ENCODE results near the gene MFSD12.

Gene MFSD12

DNA sequence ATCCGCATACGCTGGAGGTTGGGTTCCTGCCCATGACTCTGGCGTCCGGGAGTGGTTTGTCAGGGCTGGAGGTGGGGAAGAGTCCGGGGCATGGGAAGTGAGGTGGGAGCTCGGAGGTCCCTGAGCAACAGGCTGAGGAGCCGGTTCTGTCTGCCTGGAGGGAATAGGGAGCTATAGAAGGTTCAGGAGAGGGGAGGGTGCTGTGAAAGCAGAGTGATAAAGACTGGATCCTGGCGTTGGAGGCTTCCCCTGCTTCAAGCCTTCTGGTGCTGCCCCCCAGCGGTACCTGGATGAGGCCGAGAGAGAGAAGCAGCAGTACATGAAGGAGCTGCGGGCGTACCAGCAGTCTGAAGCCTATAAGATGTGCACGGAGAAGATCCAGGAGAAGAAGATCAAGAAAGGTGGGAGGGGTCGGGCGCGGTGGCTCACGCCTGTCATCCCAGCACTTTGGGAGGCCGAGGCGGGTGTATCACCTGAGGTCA is 17.9 kb upstream of the MFSD12 start:
- peak; percentile 63 for DNase-seq
- H3K4me3 ChIP-seq (ENCODE audit: insufficient read depth in 1 of 2, low read depth in 1 of 2, low read length in 2 of 2), result no peak overlapping the region
- H3K23ac ChIP-seq (ENCODE audit: low read length in 2 of 2), result no peak overlapping the region
- no peak overlapping the region for H2BK15ac ChIP-seq (ENCODE audit: low read depth, poor library complexity, severe bottlenecking)
- H2BK120ac ChIP-seq (ENCODE audit: low read depth, low read length), result no peak overlapping the region
- H3K4ac ChIP-seq (ENCODE audit: low read depth in 1 of 2, low read length in 2 of 2), result no peak overlapping the region
- H3K79me1 ChIP-seq (replicated peaks; ENCODE audit: low read length, poor library complexity, severe bottlenecking), result peaks cover 21% of the 10 kb centered on the region
- H3K4me2 ChIP-seq (ENCODE audit: low read length, poor library complexity, severe bottlenecking), result no peak overlapping the region
- H3K27me3 ChIP-seq (ENCODE audit: control insufficient read depth in 1 of 2, insufficient read depth in 1 of 2, low read length in 2 of 2), result no peaks in the 10 kb centered on the region
- no peak overlapping the region for H4K8ac ChIP-seq (ENCODE audit: low read length)
- no peak overlapping the region for H3K14ac ChIP-seq (ENCODE audit: low read length in 2 of 2)
- H3K36me3 ChIP-seq (ENCODE audit: control insufficient read depth in 1 of 2, insufficient read depth in 2 of 2, low read depth in 1 of 2, low read length in 2 of 2), result peaks cover 15 to 50% of the 10 kb centered on the region in 2 experiments
- no peak overlapping the region for H2AK5ac ChIP-seq (ENCODE audit: low read length, severe bottlenecking)
- H3K9me3 ChIP-seq (ENCODE audit: control insufficient read depth, low read length), result no peaks in the 10 kb centered on the region
- no peak overlapping the region for H2BK5ac ChIP-seq (ENCODE audit: low read depth, low read length, poor library complexity, severe bottlenecking)
- no peak overlapping the region for H3K9ac ChIP-seq (ENCODE audit: low read length)
- H3K18ac ChIP-seq (ENCODE audit: low read depth in 1 of 2, low read length in 2 of 2), result no peak overlapping the region
- H2AFZ ChIP-seq (ENCODE audit: low read depth, low read length), result no peak overlapping the region
- no peak overlapping the region for H3K27ac ChIP-seq (ENCODE audit: low read length, poor library complexity, severe bottlenecking)
- no peak overlapping the region for H4K91ac ChIP-seq (ENCODE audit: low read length)
- 86% methylated on average over 19 of the region's 19 CpGs for WGBS
- H2BK12ac ChIP-seq (ENCODE audit: low read length in 2 of 2), result peak overlapping the region in 1 of 2 experiments; percentile 15
- peaks cover 31% of the 10 kb centered on the region for H3K4me1 ChIP-seq (ENCODE audit: control insufficient read depth, insufficient read depth, low read depth, low read length)

DNA sequence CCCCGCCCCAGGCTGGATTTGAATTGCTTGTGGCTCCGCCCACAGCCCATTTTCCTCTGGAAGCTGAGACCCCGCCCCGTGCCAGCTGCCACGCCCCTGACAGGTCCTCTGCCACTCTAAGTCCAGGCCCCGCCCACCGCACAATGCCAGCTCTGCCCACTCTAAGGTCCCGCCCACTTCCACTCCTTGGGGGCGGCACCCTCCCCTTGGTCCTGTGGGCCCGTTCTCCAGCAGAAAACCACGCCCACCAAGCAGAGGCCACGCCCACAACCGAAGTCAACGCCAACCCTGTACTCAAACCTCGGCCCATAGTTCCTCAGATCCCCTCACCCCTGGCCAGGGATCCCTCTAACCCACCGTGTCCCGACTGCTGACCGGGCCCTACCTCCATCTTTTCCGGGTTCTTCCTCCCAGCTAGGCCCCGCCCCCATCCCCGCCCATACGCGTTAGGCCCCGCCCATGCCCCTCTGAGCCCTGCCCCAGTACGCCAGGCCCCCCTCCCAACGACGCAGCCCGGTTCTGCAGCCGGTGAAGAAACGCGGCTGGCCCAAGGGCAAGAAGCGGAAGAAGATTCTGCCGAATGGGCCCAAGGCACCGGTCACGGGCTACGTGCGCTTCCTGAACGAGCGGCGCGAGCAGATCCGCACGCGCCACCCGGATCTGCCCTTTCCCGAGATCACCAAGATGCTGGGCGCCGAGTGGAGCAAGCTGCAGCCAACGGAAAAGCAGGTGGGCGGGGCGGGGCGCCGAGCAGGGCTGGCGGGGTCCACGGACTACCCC is 16.7 kb upstream of the MFSD12 start:
- no peaks in the 10 kb centered on the region for H3K9me3 ChIP-seq (ENCODE audit: control insufficient read depth, low read length)
- H3K36me3 ChIP-seq (ENCODE audit: control insufficient read depth in 1 of 2, insufficient read depth in 2 of 2, low read depth in 1 of 2, low read length in 2 of 2), result peaks cover 15 to 49% of the 10 kb centered on the region in 2 experiments
- H4K8ac ChIP-seq (ENCODE audit: low read length), result peak overlapping the region; percentile 80
- no peak overlapping the region for H2AFZ ChIP-seq (ENCODE audit: low read depth, low read length)
- H2BK5ac ChIP-seq (ENCODE audit: low read depth, low read length, poor library complexity, severe bottlenecking), result no peak overlapping the region
- H3K9ac ChIP-seq (ENCODE audit: low read length), result no peak overlapping the region
- peak; percentile 96 for DNase-seq
- no peak overlapping the region for H3K14ac ChIP-seq (ENCODE audit: low read length in 2 of 2)
- peak overlapping the region; percentile 98 for H3K4me2 ChIP-seq (ENCODE audit: low read length, poor library complexity, severe bottlenecking)
- WGBS, result 60% methylated on average over 51 of the region's 55 CpGs
- no peaks in the 10 kb centered on the region for H3K27me3 ChIP-seq (ENCODE audit: control insufficient read depth in 1 of 2, insufficient read depth in 1 of 2, low read length in 2 of 2)
- peak overlapping the region; percentile 61 for H4K91ac ChIP-seq (ENCODE audit: low read length)
- peaks cover 21% of the 10 kb centered on the region for H3K79me1 ChIP-seq (replicated peaks; ENCODE audit: low read length, poor library complexity, severe bottlenecking)
- no peak overlapping the region for H3K27ac ChIP-seq (ENCODE audit: low read length, poor library complexity, severe bottlenecking)
- no peak overlapping the region for H3K4ac ChIP-seq (ENCODE audit: low read depth in 1 of 2, low read length in 2 of 2)
- H3K4me1 ChIP-seq (ENCODE audit: control insufficient read depth, insufficient read depth, low read depth, low read length), result peaks cover 28% of the 10 kb centered on the region
- H2BK120ac ChIP-seq (ENCODE audit: low read depth, low read length), result peak overlapping the region; percentile 34
- no peak overlapping the region for H3K23ac ChIP-seq (ENCODE audit: low read length in 2 of 2)
- peak overlapping the region; percentile 89 for H2BK15ac ChIP-seq (ENCODE audit: low read depth, poor library complexity, severe bottlenecking)
- H3K18ac ChIP-seq (ENCODE audit: low read depth in 1 of 2, low read length in 2 of 2), result no peak overlapping the region
- H2AK5ac ChIP-seq (ENCODE audit: low read length, severe bottlenecking), result no peak overlapping the region
- H2BK12ac ChIP-seq (ENCODE audit: low read length in 2 of 2), result no peak overlapping the region
- H3K4me3 ChIP-seq (ENCODE audit: insufficient read depth in 1 of 2, low read depth in 1 of 2, low read length in 2 of 2), result peak overlapping the region; percentile 83 to 89

DNA sequence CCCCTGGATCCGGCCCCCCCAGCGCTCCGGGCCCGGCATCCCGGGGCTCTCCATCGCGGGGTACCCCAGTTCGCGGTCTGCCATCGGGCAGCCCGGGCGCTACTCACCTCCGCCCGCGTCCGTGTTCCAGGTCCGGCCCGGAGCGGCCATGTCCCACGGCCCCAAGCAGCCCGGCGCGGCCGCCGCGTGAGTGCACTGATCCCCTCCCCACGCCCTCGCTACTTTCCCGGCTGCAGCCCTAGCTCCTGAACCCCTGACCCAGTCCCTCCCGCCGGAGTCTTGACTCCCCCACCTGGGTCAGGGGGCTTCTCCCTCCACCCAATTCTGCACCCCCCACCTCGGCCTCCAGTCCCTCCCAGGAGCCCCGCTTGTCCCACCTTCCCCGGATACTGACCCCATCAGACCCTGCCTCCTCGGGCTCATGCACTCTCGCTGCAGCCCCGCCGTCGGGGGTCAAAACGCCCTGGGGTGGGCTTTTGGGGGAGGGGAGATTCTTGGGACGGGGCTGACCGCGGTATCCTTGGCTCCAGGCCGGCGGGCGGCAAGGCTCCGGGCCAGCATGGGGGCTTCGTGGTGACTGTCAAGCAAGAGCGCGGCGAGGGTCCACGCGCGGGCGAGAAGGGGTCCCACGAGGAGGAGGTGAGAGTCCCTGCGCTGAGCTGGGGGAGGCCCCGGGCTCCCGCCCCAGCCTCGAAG is 15.9 kb upstream of the MFSD12 start:
- H3K79me1 ChIP-seq (replicated peaks; ENCODE audit: low read length, poor library complexity, severe bottlenecking), result peaks cover 21% of the 10 kb centered on the region

DNA sequence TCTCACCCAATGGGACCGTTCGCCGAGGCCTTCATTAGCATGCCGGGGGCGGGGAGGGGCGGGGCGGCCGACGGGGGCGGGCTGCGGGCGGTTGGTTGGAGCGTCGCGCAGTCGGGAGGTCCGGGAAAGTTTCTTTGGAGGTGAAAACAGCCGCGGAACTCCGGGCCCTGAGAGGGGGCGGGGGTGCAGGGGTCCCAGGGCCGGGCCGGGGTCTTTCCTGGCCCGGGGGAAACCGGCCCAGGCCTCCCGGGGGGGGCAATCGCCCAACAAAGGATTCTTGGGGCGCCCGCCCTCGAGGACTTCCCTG is 15.4 kb upstream of the MFSD12 start, which contains the start of gene HMG20B:
Gene HMG20B (plus strand): TSS at position 90 of the 307 bp plus-strand sequence. CDS start 366 bp downstream, outside the sequence.
- peaks cover 15 to 37% of the 10 kb centered on the region in 2 experiments for H3K36me3 ChIP-seq (ENCODE audit: control insufficient read depth in 1 of 2, insufficient read depth in 2 of 2, low read depth in 1 of 2, low read length in 2 of 2)
- peak within 1 kb of the TSS; percentile 99 for H3K4me2 ChIP-seq (ENCODE audit: low read length, poor library complexity, severe bottlenecking)
- peak within 1 kb of the TSS; percentile 58 to 71 for H3K14ac ChIP-seq (ENCODE audit: low read length in 2 of 2)
- H3K79me1 ChIP-seq (replicated peaks; ENCODE audit: low read length, poor library complexity, severe bottlenecking), result peaks cover 21% of the 10 kb centered on the region
- WGBS, result 1% methylated on average over 20 of the region's 30 CpGs
- DNase-seq, result no peak
- no peaks in the 10 kb centered on the region for H3K27me3 ChIP-seq (ENCODE audit: control insufficient read depth in 1 of 2, insufficient read depth in 1 of 2, low read length in 2 of 2)
- no peaks in the 10 kb centered on the region for H3K9me3 ChIP-seq (ENCODE audit: control insufficient read depth, low read length)
- peak within 1 kb of the TSS; percentile 89 to 95 for H3K18ac ChIP-seq (ENCODE audit: low read depth in 1 of 2, low read length in 2 of 2)
- H3K9ac ChIP-seq (ENCODE audit: low read length), result peak within 1 kb of the TSS; percentile 87
- peak within 1 kb of the TSS; percentile 46 to 99 for H3K4ac ChIP-seq (ENCODE audit: low read depth in 1 of 2, low read length in 2 of 2)
- H3K4me1 ChIP-seq (ENCODE audit: control insufficient read depth, insufficient read depth, low read depth, low read length), result peaks cover 29% of the 10 kb centered on the region
- H2BK120ac ChIP-seq (ENCODE audit: low read depth, low read length), result peak within 1 kb of the TSS; percentile 94
- peak within 1 kb of the TSS; percentile 96 for H2BK15ac ChIP-seq (ENCODE audit: low read depth, poor library complexity, severe bottlenecking)
- H3K4me3 ChIP-seq (ENCODE audit: insufficient read depth in 1 of 2, low read depth in 1 of 2, low read length in 2 of 2), result peak within 1 kb of the TSS; percentile 83 to 89
- H2BK12ac ChIP-seq (ENCODE audit: low read length in 2 of 2), result peak within 1 kb of the TSS in 1 of 2 experiments; percentile 55
- H3K27ac ChIP-seq (ENCODE audit: low read length, poor library complexity, severe bottlenecking), result peak within 1 kb of the TSS; percentile 41
- peak within 1 kb of the TSS in 1 of 2 experiments; percentile 93 for H3K23ac ChIP-seq (ENCODE audit: low read length in 2 of 2)
- peak within 1 kb of the TSS; percentile 24 for H2BK5ac ChIP-seq (ENCODE audit: low read depth, low read length, poor library complexity, severe bottlenecking)
- H2AFZ ChIP-seq (ENCODE audit: low read depth, low read length), result peak within 1 kb of the TSS; percentile 54
- peak within 1 kb of the TSS; percentile 98 for H4K8ac ChIP-seq (ENCODE audit: low read length)
- H4K91ac ChIP-seq (ENCODE audit: low read length), result peak within 1 kb of the TSS; percentile 87
- H2AK5ac ChIP-seq (ENCODE audit: low read length, severe bottlenecking), result peak within 1 kb of the TSS; percentile 90

More for the DNA sequence above, 15.9 kb upstream of the MFSD12 start:
- Histone ChIP-seq H3K27ac (ENCODE audit: low read length, poor library complexity, severe bottlenecking) (no peak overlapping the region), H4K91ac (ENCODE audit: low read length) (peak overlapping the region; percentile 87), H2BK12ac (ENCODE audit: low read length in 2 of 2) (peak overlapping the region in 1 of 2 experiments; percentile 55), H2BK120ac (ENCODE audit: low read depth, low read length) (no peak overlapping the region), H3K14ac (ENCODE audit: low read length in 2 of 2) (peak overlapping the region; percentile 58 to 68), H3K4me1 (ENCODE audit: control insufficient read depth, insufficient read depth, low read depth, low read length) (peaks cover 29% of the 10 kb centered on the region), H3K36me3 (ENCODE audit: control insufficient read depth in 1 of 2, insufficient read depth in 2 of 2, low read depth in 1 of 2, low read length in 2 of 2) (peaks cover 15 to 42% of the 10 kb centered on the region in 2 experiments), H2BK15ac (ENCODE audit: low read depth, poor library complexity, severe bottlenecking) (peak overlapping the region; percentile 89), H2AFZ (ENCODE audit: low read depth, low read length) (no peak overlapping the region), H3K4ac (ENCODE audit: low read depth in 1 of 2, low read length in 2 of 2) (peak overlapping the region in 1 of 2 experiments; percentile 86), H3K4me2 (ENCODE audit: low read length, poor library complexity, severe bottlenecking) (peak overlapping the region; percentile 98), H3K27me3 (ENCODE audit: control insufficient read depth in 1 of 2, insufficient read depth in 1 of 2, low read length in 2 of 2) (no peaks in the 10 kb centered on the region), H2BK5ac (ENCODE audit: low read depth, low read length, poor library complexity, severe bottlenecking) (peak overlapping the region; percentile 24), H4K8ac (ENCODE audit: low read length) (peak overlapping the region; percentile 30), H3K4me3 (ENCODE audit: insufficient read depth in 1 of 2, low read depth in 1 of 2, low read length in 2 of 2) (peak overlapping the region; percentile 83 to 89), H3K9me3 (ENCODE audit: control insufficient read depth, low read length) (no peaks in the 10 kb centered on the region), H2AK5ac (ENCODE audit: low read length, severe bottlenecking) (no peak overlapping the region), H3K23ac (ENCODE audit: low read length in 2 of 2) (peak overlapping the region in 1 of 2 experiments; percentile 84), H3K9ac (ENCODE audit: low read length) (peak overlapping the region; percentile 87), H3K18ac (ENCODE audit: low read depth in 1 of 2, low read length in 2 of 2) (peak overlapping the region; percentile 77)
- under 1% methylated on average over 52 of the region's 60 CpGs for WGBS
- no peak for DNase-seq
